Panc1 (cell line): Measurements from ENCODE around the gene KRTAP4-12. TPM values are rescaled to one million over a fixed set of nuclear protein-coding genes. Genes with fewer than 3 reads are reported as not detected.
"Not testable (repeated sequence)": the region's sequence is repeated elsewhere in the genome, so short reads cannot be mapped to it uniquely, and the experiment has no call there.

Source experiments
- ATAC-seq: fragments of 200-7000 bp; cut with Tn5 transposase; 2 replicates; pipeline ENCODE4 v1.9.1; 2020; ENCODE audit warnings: mild to moderate bottlenecking, moderate library complexity
- BruUV-seq: library from RNA; stranded (reverse); fragments of 400-500 nt; replicated peaks from 2 replicates; lab custom pipeline; 2021; lab: Mats Ljungman, UMichigan
- CTCF ChIA-PET: fragments of 300-600 bp; sonication (Branson Sonifier 250); formaldehyde crosslinking; loops from one replicate; lab custom pipeline; 2022; ENCODE audit warnings: antibody characterized with exemption; lab: Charles Lee
- POLR2A ChIA-PET: fragments of 300-600 bp; sonication (Branson Sonifier 250); formaldehyde crosslinking; loops from one replicate; lab custom pipeline; 2022; ENCODE audit warnings: antibody characterized with exemption; lab: Charles Lee
- DNase-seq: peaks from one replicate; pipeline ENCODE4 v3.0.0-alpha.2; 2010; ENCODE audit warnings: low read depth, low spot score
- H3K27ac ChIP-seq: 2 replicates; pipeline ENCODE4 v1.5.1; 2011; ENCODE audit warnings: mild to moderate bottlenecking, low read length, inconsistent platforms
- H3K27me3 ChIP-seq: fragments of 200-500 bp; sonication (Bioruptor generic); 2 replicates; pipeline ENCODE4 v1.6.0; 2014; ENCODE audit warnings: low read length, inconsistent platforms; ENCODE audit not compliant: control insufficient read depth, insufficient read depth
- H3K36me3 ChIP-seq: fragments of 200-500 bp; sonication (Bioruptor generic); 2 replicates; pipeline ENCODE4 v1.5.1; 2014; ENCODE audit warnings: inconsistent platforms, mild to moderate bottlenecking, low read length, moderate library complexity; ENCODE audit not compliant: control insufficient read depth, insufficient read depth
- H3K4me1 ChIP-seq: 2 replicates; pipeline ENCODE4 v1.5.1; 2011; ENCODE audit warnings: inconsistent platforms, mild to moderate bottlenecking, low read length, moderate library complexity; ENCODE audit not compliant: control insufficient read depth, insufficient read depth
- H3K4me3 ChIP-seq, 2 experiments: 2 replicates each; pipeline ENCODE4 v1.5.1; 2011 to 2012; ENCODE audit warnings: low read depth in 2 of 2, low read length in 2 of 2, mild to moderate bottlenecking in 2 of 2, inconsistent platforms in 1 of 2, moderate library complexity in 1 of 2
- H3K9me3 ChIP-seq: fragments of 200-500 bp; sonication (Bioruptor generic); 2 replicates; pipeline ENCODE4 v1.5.1; 2014; ENCODE audit warnings: low read depth, mild to moderate bottlenecking, inconsistent platforms, low read length, moderate library complexity; ENCODE audit not compliant: control insufficient read depth, insufficient read depth
- CTCF ChIP-seq: fragments of 450-650 bp; IDR thresholded peaks from 2 replicates; pipeline ENCODE4 v1.5.1; 2017; ENCODE audit warnings: mild to moderate bottlenecking
- POLR2AphosphoS5 ChIP-seq: IDR thresholded peaks from 2 replicates; pipeline ENCODE4 v1.6.1; 2012; ENCODE audit warnings: mild to moderate bottlenecking, low read depth, low read length, moderate library complexity
- REST ChIP-seq, 2 experiments: IDR thresholded peaks; 2 replicates each; pipeline ENCODE4 v1.6.1; 2011 to 2012; ENCODE audit warnings: low read depth in 2 of 2, control low read depth in 1 of 2, low read length in 1 of 2, mild to moderate bottlenecking in 1 of 2, moderate library complexity in 1 of 2; ENCODE audit not compliant: insufficient read depth in 1 of 2
- SIN3A ChIP-seq: IDR thresholded peaks from 2 replicates; pipeline ENCODE4 v1.6.1; 2012; ENCODE audit warnings: low read depth, mild to moderate bottlenecking, low read length, moderate library complexity, borderline replicate concordance; ENCODE audit not compliant: insufficient read depth
- TCF7L2 ChIP-seq: IDR thresholded peaks from 2 replicates; pipeline ENCODE4 v1.6.1; 2011; ENCODE audit warnings: mild to moderate bottlenecking, low read depth, low read length, inconsistent platforms
- in situ Hi-C: cut with HindIII; loops from 2 replicates; pipeline ENCODE4 v1.10.0; 2016; ENCODE audit warnings: low sequenced_read_pairs, low pct_unique_long_range_greater_than_20kb
- intact Hi-C: fragments of 100-400 bp; cut with micrococcal nuclease; formaldehyde crosslinking; loops from one replicate; pipeline ENCODE4 v1.10.0; 2022; ENCODE audit not compliant: unreplicated experiment
- total RNA-seq: library from RNA; stranded (reverse); gene quantifications from one replicate; pipeline ENCODE4 v1.2.1, GENCODE V29; 2021; ENCODE audit not compliant: unreplicated experiment

The KRTAP4-12 gene
- total RNA-seq, 1 experiment from 2014 or later: not detected

GRCh38 chr17:41107941-41108450, 16.0 kb downstream of the KRTAP4-12 start:
- CTCF ChIA-PET: no interaction called here

GRCh38 chr17:41105347-41105746, 18.6 kb downstream of the KRTAP4-12 start, which contains the start of gene KRTAP4-9:
Gene KRTAP4-9, plus strand, starts transcription at chr17:41105389. Its CDS starts 0 bp downstream, at chr17:41105389.
- intact Hi-C loops, BruUV-seq, H3K27me3 ChIP-seq, H3K36me3 ChIP-seq, DNase-seq, POLR2A ChIA-PET, H3K4me1 ChIP-seq, H3K9me3 ChIP-seq, in situ Hi-C loops, ATAC-seq, H3K27ac ChIP-seq, H3K4me3 ChIP-seq, CTCF ChIA-PET: not testable (repeated sequence)

More at GRCh38 chr17:41107941-41108450, 16.0 kb downstream of the KRTAP4-12 start:
- POLR2A ChIA-PET: no interaction called here
- no peak overlapping the region for H3K4me3 ChIP-seq
- intact Hi-C loops (no loop called here), in situ Hi-C loops (no loop called here)
- no peak overlapping the region for H3K27ac ChIP-seq
- peaks cover 10% of the 10 kb centered on the region; the same call in 1 of the 2 replicates for H3K9me3 ChIP-seq
- TF ChIP-seq REST (IDR thresholded peaks at IDR 0.05; ENCODE audit: insufficient read depth in 1 of 2, low read depth in 2 of 2, low read length in 1 of 2) (no peak), SIN3A (no peak), CTCF (no peak), TCF7L2 (no peak), POLR2AphosphoS5 (no peak)
- no TSS peak for BruUV-seq
- DNase-seq: no peak
- H3K36me3 ChIP-seq: no peaks in the 10 kb centered on the region
- no peaks in the 10 kb centered on the region for H3K27me3 ChIP-seq
- H3K4me1 ChIP-seq: no peaks in the 10 kb centered on the region
- ATAC-seq: no peak

GRCh38 chr17:41104386-41105038, 19.5 kb downstream of the KRTAP4-12 start:
- DNase-seq, H3K36me3 ChIP-seq, in situ Hi-C loops, H3K4me3 ChIP-seq, H3K9me3 ChIP-seq, H3K27me3 ChIP-seq, H3K27ac ChIP-seq, BruUV-seq, CTCF ChIA-PET, H3K4me1 ChIP-seq: not testable (repeated sequence)
- intact Hi-C loops: loop anchor here (5.0 kb wide), 1 partner anchor 378 kb away; the partner anchor contains the start of gene KRT35
- POLR2A ChIA-PET: interaction anchor here (0.6 kb wide), 1 partner anchor 653 kb away, joined by 3 read pairs; no protein-coding TSS in a partner anchor
- peak; percentile 85 for ATAC-seq
